Transverse colon (tissue), 4 donors: ENCODE data around the gene ZMIZ2. TPM values are rescaled to one million over a fixed set of nuclear protein-coding genes. Genes with fewer than 3 reads are reported as not detected.

Source experiments
- DNase-seq: peaks from one replicate; pipeline ENCODE4 v3.0.0-alpha.2; 2019
- H3K27ac ChIP-seq, 4 donors: fragments of 200-600 bp; sonication (generic); 2 replicates each; pipeline ENCODE4 v1.5.1; 2016 to 2018; ENCODE audit warnings: inconsistent platforms in 4 of 4
- H3K27me3 ChIP-seq: fragments of 200-600 bp; sonication (generic); 2 replicates; pipeline ENCODE4 v1.5.1; 2017; ENCODE audit warnings: inconsistent platforms
- H3K36me3 ChIP-seq, 4 donors: fragments of 200-600 bp; sonication (generic); 2 replicates each; pipeline ENCODE4 v1.5.1; 2017 to 2019; ENCODE audit warnings: inconsistent platforms in 4 of 4
- H3K4me1 ChIP-seq, 4 donors: fragments of 200-600 bp; sonication (generic); 2 replicates each; pipeline ENCODE4 v1.5.1; 2017 to 2020; ENCODE audit warnings: inconsistent platforms in 4 of 4
- H3K4me3 ChIP-seq, 4 donors: fragments of 200-600 bp; sonication (generic); 1 replicate in 1 of 4; 2 replicates in 3 of 4; pipeline versions ENCODE4 v1.5.1 to v1.6.1; 2017 to 2019; ENCODE audit warnings: inconsistent platforms in 4 of 4
- H3K9me3 ChIP-seq, 2 donors: fragments of 200-600 bp; sonication (generic); 2 replicates each; pipeline ENCODE4 v1.5.1; 2017 to 2019; ENCODE audit warnings: inconsistent platforms in 2 of 2
- EP300 ChIP-seq: sonication (generic); formaldehyde crosslinking; IDR thresholded peaks from one replicate; pipeline ENCODE4 v1.6.1; 2017; ENCODE audit warnings: antibody characterized with exemption, low read depth
- POLR2A ChIP-seq: fragments of 450-650 bp; IDR thresholded peaks from one replicate; pipeline ENCODE4 v1.6.1; 2016; ENCODE audit warnings: antibody characterized with exemption, mild to moderate bottlenecking, moderate library complexity
- POLR2AphosphoS5 ChIP-seq, 3 donors: sonication (generic); formaldehyde crosslinking; IDR thresholded peaks; one replicate each; pipeline ENCODE4 v1.6.1; 2016; ENCODE audit warnings: antibody characterized with exemption in 3 of 3
- WGBS, 2 donors: methylation state at CpG; one replicate each; pipeline ENCODE4 v1.1.5; 2018; ENCODE audit warnings: low coverage in 1 of 2; 5-methylcytosine and 5-hydroxymethylcytosine counted together
- in situ Hi-C, 4 donors: fragments of 200-750 bp; cut with MboI; loops; one replicate each; pipeline versions ENCODE4 v1.15.0 to v1.15.1; 2017; ENCODE audit warnings: low sequenced_read_pairs in 3 of 4, low pct_ligation_motif_present in 1 of 4, low pct_unique_long_range_greater_than_20kb in 1 of 4
- intact Hi-C: fragments of 100-400 bp; cut with DNase I; formaldehyde crosslinking; loops from one replicate; pipeline ENCODE4 v1.15.1; 2023; ENCODE audit warnings: low total_unique reads
- total RNA-seq, 4 donors: library from RNA; depleted of rRNA; stranded (reverse); fragments of >200 nt; gene quantifications; one replicate each; pipeline ENCODE4 v1.1.0, GENCODE V29; 2016
- TF ChIP-seq, protein P1 (sequence below), 5 experiments: fragments of 200-600 bp in 3 of 5; fragments of 450-650 bp in 2 of 5; sonication (generic) in 3 of 5; IDR thresholded peaks; 1 replicate in 2 of 5; 2 replicates in 3 of 5; pipeline ENCODE4 v1.5.1; 2016 to 2017; ENCODE audit warnings: antibody characterized with exemption in 5 of 5, inconsistent platforms in 3 of 5, mild to moderate bottlenecking in 2 of 5, moderate library complexity in 1 of 5

The ZMIZ2 gene
- total RNA-seq, 4 donors from 2014 or later, result 40.6 to 92.7 (median 69.3) TPM

DNA sequence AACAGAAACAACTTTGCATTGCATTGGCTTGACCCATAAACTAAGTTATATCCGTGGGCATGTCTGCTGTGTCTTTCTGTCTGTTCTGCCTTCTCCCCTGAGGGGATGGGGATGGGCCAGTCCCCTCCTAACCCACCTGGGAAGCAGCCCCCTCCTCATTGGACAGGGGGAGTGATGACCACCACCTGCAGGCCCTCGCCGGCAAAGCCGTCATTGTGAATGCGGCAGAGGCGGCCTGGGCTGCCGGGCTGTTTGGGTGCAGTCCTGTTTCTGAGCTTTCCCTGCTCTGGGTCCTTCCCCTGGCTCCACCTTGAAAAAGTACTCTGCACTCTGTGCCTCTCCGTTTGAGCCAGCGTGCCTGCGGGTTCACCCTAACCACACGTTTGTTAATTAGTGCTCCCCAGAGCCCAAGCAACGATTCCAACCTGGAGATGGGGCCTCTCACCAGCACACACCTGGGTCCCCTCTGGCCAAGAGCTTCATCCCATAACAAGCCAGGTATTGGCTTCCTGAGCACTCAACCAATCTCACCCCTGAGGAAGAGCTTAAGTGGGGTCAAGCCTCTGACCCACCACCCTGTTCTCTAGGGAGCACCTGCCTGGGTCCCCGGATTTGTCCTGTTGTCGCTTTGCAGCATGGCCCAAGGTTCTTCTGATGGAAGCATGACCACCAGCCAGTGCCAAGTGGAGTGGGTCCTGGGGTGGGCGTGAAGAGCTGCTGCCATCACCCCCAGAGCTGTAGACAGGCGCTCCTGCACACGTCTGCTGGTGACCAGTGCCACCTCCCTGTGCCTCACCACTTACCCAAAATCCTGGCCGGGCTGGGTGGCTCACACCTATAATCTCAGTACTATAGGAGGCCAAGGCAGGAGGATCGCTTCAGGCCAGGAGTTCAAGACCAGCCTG, 39.4 kb upstream of the ZMIZ2 start:
- 80 to 82% methylated on average over 6 to 18 of the region's 19 CpGs for WGBS, 2 donors
- H3K27me3 ChIP-seq, result no peaks in the 10 kb centered on the region
- in situ Hi-C loops, result no loop called here
- DNase-seq, result no peak
- no peak for TF ChIP-seq EP300
- TF ChIP-seq, protein P1, sequence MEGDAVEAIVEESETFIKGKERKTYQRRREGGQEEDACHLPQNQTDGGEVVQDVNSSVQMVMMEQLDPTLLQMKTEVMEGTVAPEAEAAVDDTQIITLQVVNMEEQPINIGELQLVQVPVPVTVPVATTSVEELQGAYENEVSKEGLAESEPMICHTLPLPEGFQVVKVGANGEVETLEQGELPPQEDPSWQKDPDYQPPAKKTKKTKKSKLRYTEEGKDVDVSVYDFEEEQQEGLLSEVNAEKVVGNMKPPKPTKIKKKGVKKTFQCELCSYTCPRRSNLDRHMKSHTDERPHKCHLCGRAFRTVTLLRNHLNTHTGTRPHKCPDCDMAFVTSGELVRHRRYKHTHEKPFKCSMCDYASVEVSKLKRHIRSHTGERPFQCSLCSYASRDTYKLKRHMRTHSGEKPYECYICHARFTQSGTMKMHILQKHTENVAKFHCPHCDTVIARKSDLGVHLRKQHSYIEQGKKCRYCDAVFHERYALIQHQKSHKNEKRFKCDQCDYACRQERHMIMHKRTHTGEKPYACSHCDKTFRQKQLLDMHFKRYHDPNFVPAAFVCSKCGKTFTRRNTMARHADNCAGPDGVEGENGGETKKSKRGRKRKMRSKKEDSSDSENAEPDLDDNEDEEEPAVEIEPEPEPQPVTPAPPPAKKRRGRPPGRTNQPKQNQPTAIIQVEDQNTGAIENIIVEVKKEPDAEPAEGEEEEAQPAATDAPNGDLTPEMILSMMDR (IDR thresholded peaks at IDR 0.05), result no peak
- no peak for TF ChIP-seq POLR2A
- TF ChIP-seq POLR2AphosphoS5 (IDR thresholded peaks at IDR 0.05), result no peak
- no peaks in the 10 kb centered on the region for H3K4me1 ChIP-seq
- no peak overlapping the region for H3K4me3 ChIP-seq
- intact Hi-C loops, result no loop called here
- H3K36me3 ChIP-seq, result peaks cover 0 to 34% (median 14%) of the 10 kb centered on the region in 4 donors
- H3K27ac ChIP-seq, result no peak overlapping the region
- no peaks in the 10 kb centered on the region for H3K9me3 ChIP-seq

DNA sequence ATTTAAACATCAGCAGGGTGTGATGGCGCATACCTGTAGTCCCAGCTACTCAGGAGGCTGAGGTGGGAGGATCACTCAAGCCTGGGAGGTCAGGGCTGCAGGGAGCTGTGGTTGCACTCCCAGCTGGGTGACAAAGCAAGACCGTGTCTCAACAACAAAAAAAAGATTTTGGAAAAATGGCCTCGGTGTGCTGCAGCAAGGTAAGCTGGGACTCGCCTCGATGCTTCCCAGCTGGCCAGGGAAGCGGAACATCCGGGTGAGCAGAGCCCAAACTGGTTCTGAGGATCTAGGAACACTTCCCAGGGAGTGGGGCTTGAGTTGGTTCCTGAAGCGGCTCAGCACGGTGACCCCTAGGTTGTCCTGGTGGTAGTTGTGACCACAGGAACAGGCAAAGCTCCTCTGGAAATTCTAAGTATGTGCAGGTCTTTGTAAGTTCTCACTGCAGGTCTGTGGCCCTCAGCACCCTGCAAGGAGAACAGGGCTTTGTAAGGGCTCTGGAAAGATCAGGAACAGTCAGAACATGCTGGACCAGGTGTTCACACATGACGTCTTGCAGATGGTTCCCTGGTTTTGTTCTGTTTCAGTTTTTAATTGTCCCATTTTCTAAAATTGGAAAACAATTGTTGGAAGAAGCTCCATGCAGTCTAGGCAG, 38.6 kb upstream of the ZMIZ2 start:
- H3K36me3 ChIP-seq, result peaks cover 0 to 34% (median 14%) of the 10 kb centered on the region in 4 donors
- H3K27me3 ChIP-seq, result no peaks in the 10 kb centered on the region
- no peak for DNase-seq
- in situ Hi-C loops, result no loop called here
- no peak overlapping the region for H3K27ac ChIP-seq
- no peaks in the 10 kb centered on the region for H3K9me3 ChIP-seq
- WGBS, 2 donors, result 88 to 94% methylated on average over 3 to 10 of the region's 10 CpGs
- TF ChIP-seq POLR2AphosphoS5 (IDR thresholded peaks at IDR 0.05) (no peak), POLR2A (no peak), EP300 (no peak)
- TF ChIP-seq, protein P1 (IDR thresholded peaks at IDR 0.05), result no peak
- no peaks in the 10 kb centered on the region for H3K4me1 ChIP-seq
- intact Hi-C loops, result no loop called here
- no peak overlapping the region for H3K4me3 ChIP-seq

DNA sequence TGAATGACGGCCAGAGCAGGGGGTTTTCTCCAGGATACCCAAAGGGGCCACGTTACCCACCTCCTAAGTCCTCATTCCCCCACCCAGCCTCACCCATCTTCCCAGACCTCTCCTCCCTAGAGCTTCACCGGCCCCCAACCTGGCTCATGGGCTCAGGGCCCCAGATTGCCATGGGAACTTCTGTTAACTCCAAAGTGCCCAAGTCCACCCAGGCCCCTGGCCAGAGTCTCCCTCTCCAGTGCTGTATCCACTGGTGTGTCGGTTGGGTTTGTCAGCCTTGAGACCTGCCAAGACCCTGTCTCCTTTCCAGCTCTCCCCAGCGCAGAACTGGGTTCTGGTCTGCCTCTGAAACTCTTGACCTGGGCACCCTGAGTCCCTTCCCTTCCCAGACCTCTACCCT, 37.1 kb upstream of the ZMIZ2 start:
- H3K27ac ChIP-seq, result no peak overlapping the region
- H3K9me3 ChIP-seq, result no peaks in the 10 kb centered on the region
- 71% methylated on average over 5 of the region's 5 CpGs; no CpG with 5 or more reads in 1 of the 2 donors for WGBS, 2 donors
- H3K27me3 ChIP-seq, result no peaks in the 10 kb centered on the region
- peaks cover 0 to 32% (median 8%) of the 10 kb centered on the region in 4 donors for H3K36me3 ChIP-seq
- H3K4me1 ChIP-seq, result no peaks in the 10 kb centered on the region
- in situ Hi-C loops, result no loop called here
- H3K4me3 ChIP-seq, result no peak overlapping the region
- no peak for TF ChIP-seq POLR2A
- TF ChIP-seq, protein P1 (IDR thresholded peaks at IDR 0.05), result no peak
- intact Hi-C loops, result no loop called here
- no peak for DNase-seq

DNA sequence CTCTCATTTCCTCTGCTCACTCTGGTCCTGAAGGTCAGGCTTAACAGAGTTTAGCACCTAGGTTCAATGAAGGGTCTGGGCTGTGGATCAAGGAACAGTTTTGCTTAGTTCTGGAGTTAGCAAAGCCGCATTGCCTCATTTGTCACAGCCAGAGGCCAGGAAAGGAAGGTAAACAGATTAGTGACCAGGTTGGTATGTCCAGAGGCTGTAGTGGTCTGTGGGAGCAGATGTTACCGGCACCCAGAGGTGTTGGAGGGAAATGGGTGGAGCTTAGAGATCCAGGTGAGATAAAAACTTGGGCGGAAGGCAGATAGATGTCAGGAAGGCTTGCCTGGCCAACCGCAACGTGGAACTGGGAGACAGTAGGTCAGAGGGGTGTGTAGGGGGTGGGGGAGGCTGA, 36.6 kb upstream of the ZMIZ2 start:
- Histone ChIP-seq H3K27ac (no peak overlapping the region), H3K4me1 (no peaks in the 10 kb centered on the region), H3K36me3 (peaks cover 0 to 27% (median 5%) of the 10 kb centered on the region in 4 donors), H3K4me3 (no peak overlapping the region), H3K9me3 (no peaks in the 10 kb centered on the region), H3K27me3 (no peaks in the 10 kb centered on the region)
- in situ Hi-C loops (no loop called here), intact Hi-C loops (no loop called here)
- DNase-seq, result no peak
- TF ChIP-seq, protein P1 (IDR thresholded peaks at IDR 0.05), result no peak
- TF ChIP-seq POLR2AphosphoS5 (IDR thresholded peaks at IDR 0.05) (no peak), EP300 (no peak), POLR2A (no peak)
- WGBS, 2 donors, result 48 to 60% methylated on average over 4 to 5 of the region's 5 CpGs
